Glutamatergic neuron (in vitro differentiated cells): ENCODE results near the gene CACNB3. TPM values are rescaled to one million over a fixed set of nuclear protein-coding genes. Genes with fewer than 3 reads are reported as not detected.
"Not testable (repeated sequence)": the region's sequence is repeated elsewhere in the genome, so short reads cannot be mapped to it uniquely, and the experiment has no call there.

Experiments used
- DNase-seq: peaks from one replicate; pipeline ENCODE4 v3.0.0; 2022
- H3K27ac Mint-ChIP-seq: one replicate; pipeline ENCODE4 v1.8.0; 2020; ENCODE audit warnings: mild to moderate bottlenecking, mixed read lengths, inconsistent platforms; ENCODE audit not compliant: unreplicated experiment
- H3K27me3 Mint-ChIP-seq: one replicate; pipeline ENCODE4 v1.8.0; 2020; ENCODE audit warnings: mild to moderate bottlenecking, moderate library complexity, mixed read lengths, inconsistent platforms; ENCODE audit not compliant: unreplicated experiment
- H3K36me3 Mint-ChIP-seq: one replicate; pipeline ENCODE4 v1.8.0; 2020; ENCODE audit warnings: mild to moderate bottlenecking, mixed read lengths, inconsistent platforms; ENCODE audit not compliant: unreplicated experiment
- H3K4me1 Mint-ChIP-seq: one replicate; pipeline ENCODE4 v1.8.0; 2020; ENCODE audit warnings: mild to moderate bottlenecking, low read depth, mixed read lengths, inconsistent platforms; ENCODE audit not compliant: unreplicated experiment
- H3K4me3 Mint-ChIP-seq: one replicate; pipeline ENCODE4 v1.8.0; 2020; ENCODE audit warnings: mild to moderate bottlenecking, mixed read lengths, inconsistent platforms; ENCODE audit not compliant: unreplicated experiment
- H3K9me3 Mint-ChIP-seq: one replicate; pipeline ENCODE4 v1.8.0; 2020; ENCODE audit warnings: mild to moderate bottlenecking, moderate library complexity, mixed read lengths, inconsistent platforms; ENCODE audit not compliant: unreplicated experiment
- total RNA-seq: library from RNA; stranded (reverse); fragmentation: NEBNext Ultra II Directional; extraction: Animal tissue kit (Norgen Biotek cat#: 25700); gene quantifications from one replicate; pipeline ENCODE4 v1.2.1, GENCODE V29; 2021; ENCODE audit not compliant: unreplicated experiment
- TF ChIP-seq, protein P1 (sequence below): fragments of 200-600 bp; sonication (generic); IDR thresholded peaks from one replicate; pipeline ENCODE4 v1.5.0; 2021; ENCODE audit not compliant: partially characterized antibody, unreplicated experiment

The CACNB3 gene
- total RNA-seq, 1 donor from 2014 or later, result 155 TPM

- no peak for DNase-seq
- H3K4me1 Mint-ChIP-seq, result peaks cover 8% of the 10 kb centered on the region
- H3K4me3 Mint-ChIP-seq, result no peak overlapping the region
- peaks cover 3% of the 10 kb centered on the region for H3K9me3 Mint-ChIP-seq
- no peak overlapping the region for H3K27ac Mint-ChIP-seq
- TF ChIP-seq, protein P1, sequence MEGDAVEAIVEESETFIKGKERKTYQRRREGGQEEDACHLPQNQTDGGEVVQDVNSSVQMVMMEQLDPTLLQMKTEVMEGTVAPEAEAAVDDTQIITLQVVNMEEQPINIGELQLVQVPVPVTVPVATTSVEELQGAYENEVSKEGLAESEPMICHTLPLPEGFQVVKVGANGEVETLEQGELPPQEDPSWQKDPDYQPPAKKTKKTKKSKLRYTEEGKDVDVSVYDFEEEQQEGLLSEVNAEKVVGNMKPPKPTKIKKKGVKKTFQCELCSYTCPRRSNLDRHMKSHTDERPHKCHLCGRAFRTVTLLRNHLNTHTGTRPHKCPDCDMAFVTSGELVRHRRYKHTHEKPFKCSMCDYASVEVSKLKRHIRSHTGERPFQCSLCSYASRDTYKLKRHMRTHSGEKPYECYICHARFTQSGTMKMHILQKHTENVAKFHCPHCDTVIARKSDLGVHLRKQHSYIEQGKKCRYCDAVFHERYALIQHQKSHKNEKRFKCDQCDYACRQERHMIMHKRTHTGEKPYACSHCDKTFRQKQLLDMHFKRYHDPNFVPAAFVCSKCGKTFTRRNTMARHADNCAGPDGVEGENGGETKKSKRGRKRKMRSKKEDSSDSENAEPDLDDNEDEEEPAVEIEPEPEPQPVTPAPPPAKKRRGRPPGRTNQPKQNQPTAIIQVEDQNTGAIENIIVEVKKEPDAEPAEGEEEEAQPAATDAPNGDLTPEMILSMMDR, result no peak
- H3K36me3 Mint-ChIP-seq, result no peaks in the 10 kb centered on the region
- peaks cover 7% of the 10 kb centered on the region for H3K27me3 Mint-ChIP-seq
Observed at GRCh38 chr12:48857278-48857994, 39.1 kb downstream of the CACNB3 start.

DNA sequence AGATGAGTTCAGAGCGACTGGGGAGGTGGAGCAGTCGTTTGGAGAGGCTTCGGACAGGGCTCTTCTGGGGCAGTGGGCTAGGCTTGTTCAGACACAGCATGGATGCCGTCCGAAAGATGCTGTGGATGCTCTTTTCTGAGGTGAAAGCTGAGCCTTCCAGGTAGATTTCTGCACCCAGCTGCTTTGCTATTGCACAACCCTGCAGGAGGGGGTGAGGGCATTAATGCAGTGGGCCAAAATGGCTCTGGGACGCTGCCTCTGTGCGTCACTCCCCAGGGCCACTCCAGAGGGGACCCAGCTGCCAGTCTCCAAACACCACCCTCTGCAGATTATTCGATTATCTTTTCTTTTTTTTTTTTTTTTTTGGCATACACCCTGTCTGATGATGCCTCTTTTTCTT is 39.7 kb downstream of the CACNB3 start:
- Mint-ChIP-seq H3K4me3 (no peak overlapping the region), H3K27ac (no peak overlapping the region), H3K36me3 (no peaks in the 10 kb centered on the region), H3K27me3 (peaks cover 9% of the 10 kb centered on the region), H3K4me1 (peaks cover 4% of the 10 kb centered on the region), H3K9me3 (peaks cover 3% of the 10 kb centered on the region)
- DNase-seq, result no peak
- TF ChIP-seq, protein P1, result no peak

DNA sequence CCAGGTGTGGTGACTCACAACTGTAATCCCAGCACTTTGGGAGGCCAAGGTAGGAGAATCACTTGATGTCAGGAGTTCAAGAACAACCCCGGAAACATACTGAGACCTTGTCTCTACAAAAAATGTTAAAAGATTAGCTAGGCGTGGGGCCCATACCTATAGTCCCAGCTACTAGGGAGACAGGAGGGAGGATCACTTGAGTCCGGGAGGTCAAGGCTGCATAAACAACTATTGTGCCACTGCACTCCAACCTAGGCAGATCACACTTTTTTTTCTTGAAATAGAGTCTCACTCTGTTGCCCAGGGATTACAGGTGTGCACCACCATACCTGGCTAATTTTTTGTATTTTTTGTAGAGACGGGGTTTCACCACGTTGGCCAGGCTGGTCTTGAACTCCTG is 41.3 kb downstream of the CACNB3 start:
- Mint-ChIP-seq H3K27me3 (peaks cover 11% of the 10 kb centered on the region), H3K4me1 (peaks cover 7% of the 10 kb centered on the region), H3K27ac (no peak overlapping the region)

GRCh38 chr12:48860236-48860635 is 41.9 kb downstream of the CACNB3 start:
- not testable (repeated sequence) for H3K36me3 Mint-ChIP-seq, H3K4me3 Mint-ChIP-seq, H3K9me3 Mint-ChIP-seq, DNase-seq, H3K27ac Mint-ChIP-seq
- Mint-ChIP-seq H3K27me3 (peaks cover 14% of the 10 kb centered on the region), H3K4me1 (peaks cover 11% of the 10 kb centered on the region)

More for the DNA sequence above, 41.3 kb downstream of the CACNB3 start:
- TF ChIP-seq, protein P1, result no peak
- Mint-ChIP-seq H3K9me3 (peaks cover 1% of the 10 kb centered on the region), H3K4me3 (no peak overlapping the region), H3K36me3 (no peaks in the 10 kb centered on the region)
- DNase-seq, result no peak

DNA sequence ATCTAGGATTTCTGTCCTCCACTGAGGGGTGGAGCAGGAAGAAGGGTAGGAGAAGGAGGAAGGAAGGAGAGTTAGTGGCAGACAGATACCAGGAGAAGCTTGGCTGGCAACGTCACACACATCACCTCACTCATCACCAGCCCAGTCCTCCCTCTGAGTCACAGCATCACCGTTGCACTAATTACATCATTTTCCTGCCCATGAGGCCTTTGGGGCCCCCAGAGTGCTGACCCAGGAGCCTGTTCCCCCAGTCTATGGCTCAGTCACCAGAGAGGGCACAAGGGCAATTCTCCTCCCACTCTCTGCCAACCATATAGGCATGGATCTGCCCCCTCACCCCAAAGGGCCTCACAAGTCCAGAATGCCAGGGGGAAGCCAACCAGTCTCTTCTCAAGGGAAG is 42.8 kb downstream of the CACNB3 start:
- no peaks in the 10 kb centered on the region for H3K36me3 Mint-ChIP-seq
- H3K4me3 Mint-ChIP-seq, result no peak overlapping the region
- TF ChIP-seq, protein P1, result no peak
- H3K27me3 Mint-ChIP-seq, result peaks cover 15% of the 10 kb centered on the region
- peaks cover 17% of the 10 kb centered on the region for H3K4me1 Mint-ChIP-seq
- peaks cover 5% of the 10 kb centered on the region for H3K9me3 Mint-ChIP-seq
- DNase-seq, result no peak
- no peak overlapping the region for H3K27ac Mint-ChIP-seq
